HS-5 (cell line): ENCODE results near the gene MYOT.
"Not testable (repeated sequence)": the region's sequence is repeated elsewhere in the genome, so short reads cannot be mapped to it uniquely, and the experiment has no call there.

ENCODE experiments used
- DNase-seq: peaks from one replicate; pipeline ENCODE4 v3.0.0-alpha.2; 2012; ENCODE audit warnings: low read depth

The MYOT gene, protein sequence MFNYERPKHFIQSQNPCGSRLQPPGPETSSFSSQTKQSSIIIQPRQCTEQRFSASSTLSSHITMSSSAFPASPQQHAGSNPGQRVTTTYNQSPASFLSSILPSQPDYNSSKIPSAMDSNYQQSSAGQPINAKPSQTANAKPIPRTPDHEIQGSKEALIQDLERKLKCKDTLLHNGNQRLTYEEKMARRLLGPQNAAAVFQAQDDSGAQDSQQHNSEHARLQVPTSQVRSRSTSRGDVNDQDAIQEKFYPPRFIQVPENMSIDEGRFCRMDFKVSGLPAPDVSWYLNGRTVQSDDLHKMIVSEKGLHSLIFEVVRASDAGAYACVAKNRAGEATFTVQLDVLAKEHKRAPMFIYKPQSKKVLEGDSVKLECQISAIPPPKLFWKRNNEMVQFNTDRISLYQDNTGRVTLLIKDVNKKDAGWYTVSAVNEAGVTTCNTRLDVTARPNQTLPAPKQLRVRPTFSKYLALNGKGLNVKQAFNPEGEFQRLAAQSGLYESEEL

GRCh38 chr5:137867664-137868063, at the start of gene MYOT:
Gene MYOT (plus strand): TSS chr5:137867860. CDS start chr5:137870652, 2,792 bp downstream.
- no peak for DNase-seq

- no peak for DNase-seq
Measured at GRCh38 chr5:137819766-137820165, 47.9 kb upstream of the MYOT start.

GRCh38 chr5:137822158-137822764, 45.4 kb upstream of the MYOT start:
- no peak for DNase-seq

DNA sequence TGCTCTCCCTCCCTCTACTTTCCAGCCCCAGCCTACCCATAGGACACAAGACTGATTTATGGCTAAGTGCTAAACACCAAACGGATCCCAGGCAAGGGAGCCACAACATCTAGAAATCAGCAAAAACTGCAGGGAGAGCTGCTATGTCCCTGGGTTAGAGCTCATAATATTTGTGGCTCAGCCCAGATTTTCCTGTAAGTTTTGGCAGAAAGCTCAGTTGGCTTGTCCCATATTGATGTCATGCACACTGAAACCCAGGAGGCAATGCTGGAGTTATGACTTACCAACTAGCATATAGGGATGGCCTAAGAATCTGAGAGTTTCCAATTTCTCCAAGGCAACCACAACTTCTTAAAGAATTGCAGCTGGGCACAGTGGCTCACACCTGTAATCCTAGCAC, 44.7 kb upstream of the MYOT start:
- DNase-seq: no peak

DNA sequence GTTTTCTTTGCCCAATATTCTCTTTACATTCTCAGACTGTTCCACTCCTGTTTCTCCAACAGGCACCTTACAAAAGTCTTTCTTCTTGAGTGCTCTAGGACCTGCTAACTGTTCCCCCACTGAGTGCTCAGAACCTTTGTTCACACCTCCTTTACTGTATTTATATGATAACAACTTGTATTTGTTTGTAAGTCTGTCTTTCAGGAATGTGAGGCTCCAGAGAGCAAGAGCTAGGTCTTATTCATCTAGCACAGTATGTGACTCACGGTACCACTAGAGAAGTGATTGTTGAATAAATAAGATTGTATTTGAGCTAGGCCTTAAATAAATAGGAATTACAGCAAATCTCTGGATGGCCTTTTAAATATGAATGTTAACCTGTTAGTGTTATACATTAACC, 42.5 kb upstream of the MYOT start:
- DNase-seq: no peak

DNA sequence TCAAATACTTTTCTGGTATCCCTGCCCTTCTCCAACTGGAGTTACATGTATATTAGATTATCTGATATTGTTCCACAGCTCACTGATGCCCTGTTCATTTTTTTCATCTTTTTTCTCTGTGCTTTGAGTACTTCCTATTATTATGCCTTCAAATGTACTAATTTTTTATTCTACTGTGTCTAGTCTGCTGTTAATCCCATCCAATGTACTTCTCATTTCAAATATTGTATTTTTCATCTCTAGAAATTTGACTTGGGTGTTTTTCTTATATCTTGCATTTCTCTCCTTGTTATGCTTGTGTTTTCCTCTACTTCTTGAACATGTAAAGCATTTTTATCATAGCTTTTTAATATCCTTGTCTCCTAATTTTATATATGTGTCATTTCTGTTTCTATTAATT, 41.6 kb upstream of the MYOT start:
- DNase-seq: no peak

- DNase-seq: no peak
Measured at GRCh38 chr5:137828180-137828579, 39.5 kb upstream of the MYOT start.

GRCh38 chr5:137828664-137829063, 39.0 kb upstream of the MYOT start:
- no peak for DNase-seq

DNA sequence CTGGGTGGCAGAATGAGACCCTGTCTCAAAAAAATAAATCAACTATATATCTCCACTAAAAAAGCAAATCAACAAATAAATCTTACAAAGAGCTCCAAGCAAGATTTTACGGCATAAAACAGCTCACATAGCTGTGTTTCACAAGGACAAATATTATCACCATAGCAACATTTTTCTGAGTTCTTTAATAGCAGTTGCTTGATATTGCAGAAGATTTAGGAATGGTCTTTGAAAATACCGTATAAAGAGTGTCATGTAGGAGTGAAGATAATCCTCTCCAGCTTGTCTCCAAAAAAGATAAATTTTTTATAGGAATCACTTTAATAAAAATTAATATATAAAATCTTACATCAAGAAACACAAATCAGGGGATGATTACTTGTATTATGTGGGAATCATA, 36.6 kb upstream of the MYOT start:
- DNase-seq: no peak

DNA sequence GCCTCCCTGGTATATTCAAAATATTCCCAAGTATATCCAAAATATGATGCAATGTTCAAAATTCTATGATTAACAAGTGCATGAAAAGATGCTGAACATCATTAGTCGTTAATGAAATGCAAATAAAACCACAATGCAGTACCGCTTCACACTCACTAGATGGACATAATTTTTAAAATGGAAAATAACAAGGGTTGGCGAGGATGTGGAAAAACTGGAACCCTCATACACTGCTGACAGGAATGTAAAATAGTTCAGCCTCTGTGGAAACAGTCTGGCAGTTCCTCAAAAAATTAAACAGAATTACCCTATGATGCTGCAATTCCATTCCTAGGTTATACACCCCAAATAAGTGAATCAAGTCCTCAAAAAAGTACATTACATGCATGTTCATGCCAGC, 36.1 kb upstream of the MYOT start:
- no peak for DNase-seq

DNA sequence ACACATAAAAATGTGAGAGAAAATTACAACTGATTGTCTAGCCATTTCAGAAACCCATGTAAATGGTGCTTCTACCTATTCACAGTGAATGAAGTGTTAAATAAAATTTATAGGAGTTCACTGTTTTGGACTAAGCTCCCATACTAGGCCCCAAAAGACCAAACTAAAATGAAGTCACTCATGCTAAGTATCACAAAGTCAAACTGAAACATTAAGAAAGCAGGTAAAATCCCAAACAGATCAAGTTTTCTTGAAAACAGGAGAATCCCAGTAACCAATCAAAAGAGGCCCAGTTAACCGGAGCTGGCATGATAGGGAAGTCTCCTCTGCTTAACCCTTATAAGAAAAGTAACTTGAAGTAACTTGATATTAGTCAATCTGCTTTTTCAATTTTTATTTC, 35.2 kb upstream of the MYOT start:
- DNase-seq: no peak

- peak; percentile 71 for DNase-seq
Measured at GRCh38 chr5:137833463-137833862, 34.2 kb upstream of the MYOT start.

- DNase-seq: no peak
Measured at GRCh38 chr5:137834498-137835049, 33.1 kb upstream of the MYOT start.

DNA sequence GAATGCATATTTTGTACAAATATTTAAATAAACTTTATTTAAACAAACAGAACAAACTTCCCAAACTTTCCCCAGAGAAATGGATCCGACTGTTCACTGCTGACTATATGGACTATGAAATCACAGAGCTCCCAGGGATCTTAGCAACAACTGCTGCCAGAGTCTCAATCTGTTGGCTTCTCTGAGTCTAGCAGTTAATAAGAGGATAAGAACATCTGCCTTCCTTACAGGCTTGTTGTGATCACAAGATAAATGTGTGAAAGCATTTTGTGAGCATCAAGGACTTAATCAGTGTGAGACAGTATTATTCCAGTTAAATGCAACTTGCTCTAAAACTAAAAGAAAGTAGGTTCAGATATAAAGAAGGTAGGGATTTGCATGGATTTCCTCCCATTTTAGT, 31.4 kb upstream of the MYOT start:
- no peak for DNase-seq

GRCh38 chr5:137836997-137837396, 30.7 kb upstream of the MYOT start:
- DNase-seq: no peak

DNA sequence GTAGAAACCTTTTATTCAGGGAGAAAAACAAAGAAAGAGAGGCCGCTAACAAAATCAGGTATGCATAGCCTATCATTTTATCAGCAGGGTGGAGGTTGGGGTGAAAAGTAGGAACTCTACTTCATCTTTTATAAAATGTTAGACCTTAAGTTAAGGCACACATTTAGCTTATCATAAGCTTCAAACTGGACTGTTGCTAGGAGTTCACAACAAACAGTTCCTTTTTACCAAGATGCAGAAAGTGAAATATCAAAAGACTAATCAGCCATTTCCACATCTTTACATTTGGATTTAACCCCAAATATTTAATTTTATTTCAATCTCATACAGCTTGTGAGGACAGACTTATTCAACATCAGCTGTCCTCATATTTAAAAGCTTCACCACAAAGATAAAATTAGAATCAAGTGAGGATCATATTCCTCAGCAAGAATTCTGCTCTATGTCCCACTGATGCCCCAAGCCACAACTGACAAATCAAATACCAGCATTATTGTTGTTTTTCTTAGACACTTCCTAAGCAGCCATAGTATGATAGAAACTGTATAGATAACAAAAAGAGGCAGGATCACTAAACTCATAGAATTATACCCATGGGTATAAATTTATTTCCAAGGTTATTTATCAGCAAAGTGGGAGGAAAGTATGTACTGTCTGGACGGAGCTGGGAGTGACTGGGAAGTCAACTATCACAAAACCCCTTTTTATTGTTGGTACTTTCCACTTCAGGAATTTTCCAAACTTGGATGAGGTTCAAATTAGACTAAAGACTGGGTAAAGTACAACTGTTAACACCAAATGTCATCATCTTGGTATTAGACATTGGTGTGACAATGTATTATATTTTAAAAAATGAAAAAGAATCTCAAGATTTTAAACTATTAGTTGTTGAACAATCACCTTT, 29.9 kb upstream of the MYOT start:
- DNase-seq: no peak

DNA sequence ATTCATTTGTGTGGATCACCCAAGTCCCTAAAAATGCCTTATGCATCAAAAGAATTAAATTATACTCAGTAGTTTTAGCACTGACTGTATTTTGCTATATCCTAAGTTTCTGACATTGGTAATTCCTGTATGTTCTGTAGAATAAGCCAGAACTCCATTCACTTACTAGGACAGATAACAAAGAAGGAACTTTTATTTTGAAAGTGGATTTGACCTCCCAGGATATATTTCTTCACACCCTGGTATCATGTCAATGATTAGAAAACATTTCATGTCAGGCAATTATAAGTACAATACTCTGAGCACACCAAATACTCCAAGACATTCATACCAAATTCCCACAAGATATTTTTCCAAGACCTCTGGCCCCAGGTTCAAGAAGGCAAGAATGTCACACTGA, 28.7 kb upstream of the MYOT start:
- DNase-seq: no peak

DNA sequence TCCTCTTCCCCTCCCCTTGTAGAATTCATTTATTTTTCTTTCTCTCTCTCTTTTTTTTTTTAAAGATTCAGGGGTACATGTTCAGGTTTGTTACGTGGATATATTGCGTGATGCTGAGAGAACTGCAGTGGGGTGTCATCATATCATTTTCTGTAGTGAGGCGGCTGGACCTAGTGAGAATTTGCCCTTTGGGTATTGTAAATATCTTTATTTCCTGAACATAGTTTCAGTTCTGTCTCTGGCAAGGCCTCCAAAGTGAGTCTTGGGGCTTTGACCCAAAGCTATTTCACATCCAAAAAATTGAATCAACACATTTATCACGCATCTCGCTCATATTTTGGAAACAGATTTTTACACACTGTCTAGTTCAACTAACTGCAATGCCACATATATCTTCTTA, 25.4 kb upstream of the MYOT start:
- no peak for DNase-seq

DNA sequence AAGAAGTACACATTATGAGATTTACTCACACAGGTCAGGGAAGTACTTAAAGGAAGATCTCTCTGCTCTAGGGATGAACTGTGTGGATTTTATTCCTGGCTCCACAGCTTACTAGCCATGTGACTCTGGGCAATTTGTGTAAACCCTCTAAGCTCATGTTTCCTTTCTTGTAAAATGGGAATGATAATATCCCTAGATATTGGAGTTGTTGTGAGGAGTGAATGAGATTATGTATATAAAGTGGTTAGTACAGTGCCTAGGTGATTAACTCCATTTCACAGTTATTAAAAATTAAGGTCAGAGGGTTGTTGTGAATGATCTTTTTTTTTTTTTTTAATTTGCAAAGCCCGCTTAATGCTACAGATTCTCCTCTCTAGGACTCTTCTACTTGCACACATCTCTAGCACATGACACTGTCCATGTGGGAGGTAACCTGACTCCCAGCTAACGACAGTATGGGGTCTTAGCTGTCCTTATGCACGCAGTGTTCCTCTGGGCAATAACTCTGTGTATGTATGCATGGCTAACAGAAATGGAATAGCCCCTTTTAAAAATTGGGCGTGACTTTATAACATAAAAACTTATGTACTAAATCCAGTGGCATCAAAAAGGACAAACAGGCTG, 23.9 kb upstream of the MYOT start:
- no peak for DNase-seq

DNA sequence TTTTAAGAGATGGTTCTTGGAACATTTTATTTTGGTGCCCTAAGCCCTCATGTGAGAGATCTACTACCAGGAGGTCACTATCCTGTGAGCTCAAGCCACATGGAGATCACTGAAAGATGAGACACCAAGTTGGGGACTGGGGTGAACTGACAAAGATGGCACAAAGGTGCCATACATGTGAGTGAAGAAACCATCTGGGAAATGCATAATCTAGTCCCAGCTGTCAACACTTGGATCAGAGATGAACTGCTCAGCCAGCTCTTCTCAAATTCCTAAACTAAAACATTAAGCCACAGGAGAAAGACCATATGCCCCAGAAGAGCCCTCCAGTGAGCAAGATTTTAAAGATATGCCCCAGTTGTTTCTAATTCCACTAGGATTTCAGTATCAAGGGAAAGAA, 22.2 kb upstream of the MYOT start:
- no peak for DNase-seq

DNA sequence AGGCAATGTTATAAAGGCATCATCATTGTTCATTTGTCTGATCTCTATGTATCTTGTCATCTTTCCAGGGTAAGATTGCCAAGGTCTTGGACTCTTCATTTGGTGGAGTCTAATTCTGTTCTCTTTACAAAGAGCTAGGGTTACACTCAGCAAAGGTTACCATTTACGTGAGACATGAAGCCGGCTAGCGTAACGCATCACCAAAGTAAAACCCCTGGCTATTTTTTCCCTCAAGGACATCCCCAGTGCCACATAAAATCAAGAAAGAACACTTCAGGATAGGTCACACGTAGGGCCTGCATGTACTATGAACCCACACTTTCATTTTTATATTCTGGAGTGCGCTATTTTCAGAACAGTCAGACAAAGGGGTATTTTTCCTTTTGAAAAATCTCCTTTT, 20.0 kb upstream of the MYOT start:
- no peak for DNase-seq

DNA sequence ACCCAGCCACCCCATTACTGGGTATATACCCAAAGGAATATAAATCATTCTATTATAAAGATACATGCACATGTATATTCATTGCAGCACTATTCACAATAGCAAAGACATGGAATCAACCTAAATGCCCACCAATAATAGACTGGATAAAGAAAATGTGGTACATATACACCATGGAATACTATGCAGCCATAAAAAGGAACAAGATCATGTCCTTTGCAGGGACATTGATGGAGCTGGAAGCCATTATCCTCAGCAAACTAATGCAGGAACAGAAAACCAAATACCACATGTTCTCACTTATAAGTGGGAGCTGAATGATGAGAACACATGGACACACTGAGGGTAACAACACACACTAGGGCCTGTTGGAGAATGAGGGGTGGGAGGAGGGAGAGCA, 14.5 kb upstream of the MYOT start:
- DNase-seq: not testable (repeated sequence)
